Sigmoid colon (tissue), 3 donors: ENCODE measurements around the gene MPPED1.

Experiments used
- CTCF ChIP-seq, 4 experiments: fragments of 450-650 bp in 3 of 4; fragments of 200-600 bp in 1 of 4; IDR thresholded peaks; one replicate each; pipeline ENCODE4 v1.5.1; 2016 to 2019; ENCODE audit warnings: antibody characterized with exemption in 4 of 4, mild to moderate bottlenecking in 3 of 4, moderate library complexity in 2 of 4
- POLR2A ChIP-seq, 2 donors: fragments of 450-650 bp; IDR thresholded peaks; one replicate each; pipeline ENCODE4 v1.6.1; 2016; ENCODE audit warnings: antibody characterized with exemption in 2 of 2, mild to moderate bottlenecking in 2 of 2, moderate library complexity in 2 of 2

- TF ChIP-seq POLR2A (IDR thresholded peaks at IDR 0.05) (no peak), CTCF (IDR thresholded peaks at IDR 0.05) (no peak)
These were observed 39.7 kb downstream of the MPPED1 start for GRCh38 chr22:43451371-43452050.
